Chondrocyte (in vitro differentiated cells): Measurements from ENCODE around the gene B4GAT1. TPM values are rescaled to one million over a fixed set of nuclear protein-coding genes. Genes with fewer than 3 reads are reported as not detected.

Experiments used
- DNase-seq: peaks from one replicate; pipeline ENCODE4 v3.0.0; 2021; ENCODE audit warnings: mixed read lengths, low spot score
- H3K27ac Mint-ChIP-seq: one replicate; pipeline ENCODE4 v1.8.0; 2021; ENCODE audit warnings: mild to moderate bottlenecking, moderate library complexity, mixed read lengths; ENCODE audit not compliant: unreplicated experiment
- H3K27me3 Mint-ChIP-seq: 2 replicates; pipeline ENCODE4 v1.8.0; 2021; ENCODE audit warnings: low read depth, mixed read lengths
- H3K36me3 Mint-ChIP-seq: 2 replicates; pipeline ENCODE4 v1.8.0; 2021; ENCODE audit warnings: low read depth, mixed read lengths
- H3K4me1 Mint-ChIP-seq: 2 replicates; pipeline ENCODE4 v1.8.0; 2021; ENCODE audit warnings: low read depth, mild to moderate bottlenecking, mixed read lengths
- H3K4me3 Mint-ChIP-seq: one replicate; pipeline ENCODE4 v1.8.0; 2021; ENCODE audit warnings: mild to moderate bottlenecking, moderate library complexity, mixed read lengths; ENCODE audit not compliant: unreplicated experiment
- H3K9me3 Mint-ChIP-seq: 2 replicates; pipeline ENCODE4 v1.8.0; 2021; ENCODE audit warnings: low read depth, mixed read lengths
- CTCF ChIP-seq: fragments of 200-600 bp; sonication (generic); IDR thresholded peaks from 2 replicates; pipeline ENCODE4 v1.5.0; 2021; ENCODE audit warnings: antibody characterized with exemption, mild to moderate bottlenecking, moderate library complexity
- total RNA-seq: library from RNA; stranded (reverse); gene quantifications from 3 replicates; pipeline ENCODE4 v1.2.1, GENCODE V29; 2021

Gene B4GAT1
- total RNA-seq, 1 donor from 2014 or later: 18.2 TPM

- no peak for TF ChIP-seq CTCF
- H3K4me3 Mint-ChIP-seq: no peak overlapping the region
Observed at GRCh38 chr11:66340596-66341501, 6.6 kb downstream of the B4GAT1 start.

GRCh38 chr11:66339686-66340483, 7.5 kb downstream of the B4GAT1 start:
- Mint-ChIP-seq H3K27me3 (no peaks in the 10 kb centered on the region), H3K9me3 (no peaks in the 10 kb centered on the region), H3K4me1 (peaks cover 50% of the 10 kb centered on the region), H3K4me3 (no peak overlapping the region), H3K36me3 (peaks cover 16% of the 10 kb centered on the region), H3K27ac (no peak overlapping the region)
- DNase-seq: peak; percentile 81
- TF ChIP-seq CTCF: no peak

More at GRCh38 chr11:66340596-66341501, 6.6 kb downstream of the B4GAT1 start:
- Mint-ChIP-seq H3K4me1 (peaks cover 52% of the 10 kb centered on the region), H3K9me3 (no peaks in the 10 kb centered on the region), H3K36me3 (peaks cover 16% of the 10 kb centered on the region), H3K27ac (no peak overlapping the region), H3K27me3 (no peaks in the 10 kb centered on the region)
- peak; percentile 82 for DNase-seq

GRCh38 chr11:66339162-66339675, 8.2 kb downstream of the B4GAT1 start:
- H3K27me3 Mint-ChIP-seq: no peaks in the 10 kb centered on the region
- no peaks in the 10 kb centered on the region for H3K9me3 Mint-ChIP-seq
- peaks cover 16% of the 10 kb centered on the region for H3K36me3 Mint-ChIP-seq
- no peak overlapping the region for H3K4me3 Mint-ChIP-seq
- no peak for TF ChIP-seq CTCF
- peaks cover 44% of the 10 kb centered on the region for H3K4me1 Mint-ChIP-seq
- DNase-seq: peak; percentile 59
- no peak overlapping the region for H3K27ac Mint-ChIP-seq

GRCh38 chr11:66338276-66339161, 8.9 kb downstream of the B4GAT1 start:
- peak; percentile 72 for DNase-seq
- TF ChIP-seq CTCF: no peak
- H3K27ac Mint-ChIP-seq: peak overlapping the region; percentile 100
- no peaks in the 10 kb centered on the region for H3K27me3 Mint-ChIP-seq
- H3K4me3 Mint-ChIP-seq: no peak overlapping the region
- H3K9me3 Mint-ChIP-seq: no peaks in the 10 kb centered on the region
- H3K4me1 Mint-ChIP-seq: peaks cover 37% of the 10 kb centered on the region
- peaks cover 16% of the 10 kb centered on the region for H3K36me3 Mint-ChIP-seq
